Activated CD4-positive, alpha-beta T cell treated with anti-CD3 and anti-CD28 coated beads, Interleukin-2, amount 50 U/mL, for 4 hours (primary cell): ENCODE results near the gene CENPX.

Source experiments
- DNase-seq, 2 experiments: peaks; one replicate each; pipeline ENCODE4 v3.0.0-alpha.2; 2020

CENPX gene

GRCh38 chr17:82022310-82022980 lies at the start of gene CENPX:
TSS of gene CENPX (minus strand) at chr17:82022878. CDS start at chr17:82022861, 17 bp downstream.
- DNase-seq = no peak

- DNase-seq = no peak
Measured at GRCh38 chr17:82070611-82071010, 47.9 kb upstream of the CENPX start.

GRCh38 chr17:82065638-82066303 lies 43.1 kb upstream of the CENPX start, which contains the start of gene DUS1L:
TSS of gene DUS1L (minus strand) at chr17:82065804. CDS start at chr17:82065059, 745 bp downstream.
- peak; percentile 57 to 59 for DNase-seq

GRCh38 chr17:82065193-82065637 lies 42.5 kb upstream of the CENPX start:
- peak; percentile 32 to 33 for DNase-seq

GRCh38 chr17:82064433-82065192 lies 41.9 kb upstream of the CENPX start:
- DNase-seq = no peak

- no peak for DNase-seq
Measured at GRCh38 chr17:82063424-82064415, 41.0 kb upstream of the CENPX start.

GRCh38 chr17:82062984-82063368 lies 40.3 kb upstream of the CENPX start:
- DNase-seq = no peak

- no peak for DNase-seq
Measured at GRCh38 chr17:82062076-82062983, 39.7 kb upstream of the CENPX start.

GRCh38 chr17:82061047-82061925 lies 38.6 kb upstream of the CENPX start:
- DNase-seq = no peak

- DNase-seq = no peak
Measured at GRCh38 chr17:82060614-82061013, 37.9 kb upstream of the CENPX start.

- no peak for DNase-seq
Measured at GRCh38 chr17:82060001-82060380, 37.3 kb upstream of the CENPX start.

- DNase-seq = no peak
Measured at GRCh38 chr17:82059272-82060000, 36.8 kb upstream of the CENPX start.

- no peak for DNase-seq
Measured at GRCh38 chr17:82058855-82059249, 36.2 kb upstream of the CENPX start.

GRCh38 chr17:82058230-82058854 lies 35.7 kb upstream of the CENPX start:
- DNase-seq = no peak

GRCh38 chr17:82056729-82057621 lies 34.3 kb upstream of the CENPX start:
- DNase-seq = no peak

GRCh38 chr17:82055965-82056728 lies 33.5 kb upstream of the CENPX start:
- no peak for DNase-seq
